ENCODE data around the gene LDB3.
A peak's percentile ranks its signal among the peaks of the same experiment; 100 is the strongest.

The LDB3 gene

GRCh38 chr10:86687750-86688149 is 19.4 kb downstream of the LDB3 start:
- no peak for DNase-seq

GRCh38 chr10:86688398-86688921 is 20.1 kb downstream of the LDB3 start:
- peak; percentile 17 for DNase-seq

GRCh38 chr10:86689146-86689545 is 20.8 kb downstream of the LDB3 start:
- no peak for DNase-seq

GRCh38 chr10:86690231-86690630 is 21.9 kb downstream of the LDB3 start:
- no peak for DNase-seq

GRCh38 chr10:86690657-86691084 is 22.4 kb downstream of the LDB3 start:
- DNase-seq: no peak

- no peak for DNase-seq
These were observed 23.2 kb downstream of the LDB3 start for GRCh38 chr10:86691333-86692022.

- no peak for DNase-seq
These were observed 23.8 kb downstream of the LDB3 start for GRCh38 chr10:86692023-86692514.

- DNase-seq: no peak
These were observed 24.4 kb downstream of the LDB3 start for GRCh38 chr10:86692664-86693063.

- no peak for DNase-seq
These were observed 25.0 kb downstream of the LDB3 start for GRCh38 chr10:86693275-86693674.

GRCh38 chr10:86693721-86694369 is 25.5 kb downstream of the LDB3 start:
- DNase-seq: no peak

- DNase-seq: no peak
These were observed 30.1 kb downstream of the LDB3 start for GRCh38 chr10:86698207-86698940.

- no peak for DNase-seq
These were observed 30.8 kb downstream of the LDB3 start for GRCh38 chr10:86699125-86699524.

GRCh38 chr10:86699541-86699940 is 31.2 kb downstream of the LDB3 start:
- DNase-seq: no peak

- no peak for DNase-seq
These were observed 31.9 kb downstream of the LDB3 start for GRCh38 chr10:86699991-86700840.

GRCh38 chr10:86700851-86701617 is 32.7 kb downstream of the LDB3 start:
- no peak for DNase-seq

GRCh38 chr10:86703176-86703575 is 34.9 kb downstream of the LDB3 start:
- no peak for DNase-seq

GRCh38 chr10:86705139-86705538 is 36.8 kb downstream of the LDB3 start:
- DNase-seq: no peak

- no peak for DNase-seq
These were observed 37.6 kb downstream of the LDB3 start for GRCh38 chr10:86705905-86706304.

- DNase-seq: no peak
These were observed 38.1 kb downstream of the LDB3 start for GRCh38 chr10:86706401-86706841.

GRCh38 chr10:86706977-86707376 is 38.7 kb downstream of the LDB3 start:
- no peak for DNase-seq

- DNase-seq: no peak
These were observed 39.2 kb downstream of the LDB3 start for GRCh38 chr10:86707505-86707904.

Data from T1000 (cell line).